Keratinocyte (primary cell): Measurements from ENCODE around the gene CUX1.

Experiments
- CTCF ChIP-seq, 3 experiments: IDR thresholded peaks in 1 of 3; conservative IDR thresholded peaks in 1 of 3; optimal IDR thresholded peaks in 1 of 3; 2 replicates in 2 of 3; 3 replicates in 1 of 3; pipeline versions ENCODE3 to v1.5.1; 2011; ENCODE audit warnings: low read length in 3 of 3, mild to moderate bottlenecking in 3 of 3, moderate library complexity in 2 of 3, control low read depth in 1 of 3, inconsistent platforms in 1 of 3; ENCODE audit not compliant: insufficient read depth in 2 of 3; ENCODE audit errors: extremely low read depth in 1 of 3
- EZH2 ChIP-seq: IDR thresholded peaks from one replicate; pipeline ENCODE4 v1.6.1; 2012; ENCODE audit warnings: inconsistent platforms, mild to moderate bottlenecking, low read length, moderate library complexity

GRCh38 chr7:101936223-101936610, 118.8 kb downstream of the CUX1 start:
- TF ChIP-seq CTCF (optimal IDR thresholded peaks at IDR 0.05 in 1 of 3, IDR thresholded peaks at IDR 0.05 in 1 of 3, conservative IDR thresholded peaks at IDR 0.05 in 1 of 3; ENCODE audit: extremely low read depth in 1 of 3, insufficient read depth in 2 of 3, low read length in 3 of 3) (no peak), EZH2 (no peak)
